Epithelial cell of proximal tubule (primary cell): Measurements from ENCODE around the gene CD244. TPM values are rescaled to one million over a fixed set of nuclear protein-coding genes. Genes with fewer than 3 reads are reported as not detected.
"Not testable (repeated sequence)": the region's sequence is repeated elsewhere in the genome, so short reads cannot be mapped to it uniquely, and the experiment has no call there.

Source experiments
- DNase-seq: peaks from one replicate; pipeline ENCODE4 v3.0.0-alpha.2; 2011; ENCODE audit warnings: low read depth
- H3K4me3 ChIP-seq: 2 replicates; pipeline ENCODE4 v1.5.1; 2011; ENCODE audit warnings: low read depth, mild to moderate bottlenecking, low read length
- CTCF ChIP-seq: conservative IDR thresholded peaks from 2 replicates; pipeline ENCODE4 v1.5.1; 2012; ENCODE audit warnings: low read depth, mild to moderate bottlenecking, low read length
- total RNA-seq: library from RNA; depleted of rRNA; stranded (reverse); fragments of >200 nt; gene quantifications from 2 replicates; pipeline ENCODE4 v1.2.3, GENCODE V29; 2015

CD244 gene
- total RNA-seq, 1 donor from 2014 or later: not detected

- DNase-seq: no peak
- no peak overlapping the region for H3K4me3 ChIP-seq
- no peak for TF ChIP-seq CTCF
Measured at GRCh38 chr1:160797861-160798273, 64.8 kb downstream of the CD244 start.

GRCh38 chr1:160797271-160797709 lies 65.4 kb downstream of the CD244 start:
- no peak overlapping the region for H3K4me3 ChIP-seq
- DNase-seq: no peak
- no peak for TF ChIP-seq CTCF

- no peak for DNase-seq
- no peak for TF ChIP-seq CTCF
- H3K4me3 ChIP-seq: no peak within 1 kb of the TSS
Measured at GRCh38 chr1:160795951-160796383, 66.7 kb downstream of the CD244 start, which contains the start of gene LY9. Gene LY9, plus strand, starts transcription at chr1:160796174. Its CDS starts 14 bp downstream, at chr1:160796188.

GRCh38 chr1:160794376-160794775 lies 68.3 kb downstream of the CD244 start:
- no peak for DNase-seq
- H3K4me3 ChIP-seq: no peak overlapping the region
- no peak for TF ChIP-seq CTCF

- no peak for DNase-seq
- TF ChIP-seq CTCF: no peak
- H3K4me3 ChIP-seq: no peak overlapping the region
Measured at GRCh38 chr1:160789702-160790611, 72.7 kb downstream of the CD244 start.

- no peak for DNase-seq
- no peak overlapping the region for H3K4me3 ChIP-seq
- no peak for TF ChIP-seq CTCF
Measured at GRCh38 chr1:160789051-160789701, 73.5 kb downstream of the CD244 start.

GRCh38 chr1:160782988-160783765 lies 79.5 kb downstream of the CD244 start:
- not testable (repeated sequence) for H3K4me3 ChIP-seq, DNase-seq
